ENCODE data around the gene AUTS2. TPM values are rescaled to one million over a fixed set of nuclear protein-coding genes. Genes with fewer than 3 reads are reported as not detected.

Gene AUTS2
- total RNA-seq, 1 experiment from 2014 or later, result 7.4 TPM

- DNase-seq (ENCODE audit: extremely low read depth, low read depth), result no peak
Observed at GRCh38 chr7:69871886-69872569, 273.8 kb downstream of the AUTS2 start.

- no peak for DNase-seq (ENCODE audit: extremely low read depth, low read depth)
Observed at GRCh38 chr7:69873512-69873911, 275.2 kb downstream of the AUTS2 start.

DNA sequence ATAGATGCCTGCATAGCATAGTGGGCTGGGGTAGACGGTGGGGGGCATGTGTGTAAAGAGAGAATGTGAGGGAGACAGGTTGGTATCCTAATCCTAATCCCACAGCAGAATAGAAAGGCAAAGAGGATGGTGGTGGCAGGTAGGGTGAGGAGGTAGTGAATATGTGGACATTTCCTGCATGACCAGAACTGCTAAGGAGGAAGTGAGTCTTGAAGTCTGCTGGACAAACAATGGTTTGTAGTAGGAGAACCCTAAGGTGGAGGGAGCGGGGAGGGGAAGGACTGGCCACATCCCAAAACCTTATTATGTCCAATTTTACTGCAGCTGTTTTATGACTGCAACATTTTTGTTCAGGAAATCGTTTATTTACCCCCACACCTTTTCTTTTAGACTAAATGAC is 279.7 kb downstream of the AUTS2 start:
- DNase-seq (ENCODE audit: extremely low read depth, low read depth), result no peak

- DNase-seq (ENCODE audit: extremely low read depth, low read depth), result no peak
Observed at GRCh38 chr7:69878591-69878990, 280.3 kb downstream of the AUTS2 start.

GRCh38 chr7:69879989-69880388 is 281.7 kb downstream of the AUTS2 start:
- DNase-seq (ENCODE audit: extremely low read depth, low read depth), result no peak

DNA sequence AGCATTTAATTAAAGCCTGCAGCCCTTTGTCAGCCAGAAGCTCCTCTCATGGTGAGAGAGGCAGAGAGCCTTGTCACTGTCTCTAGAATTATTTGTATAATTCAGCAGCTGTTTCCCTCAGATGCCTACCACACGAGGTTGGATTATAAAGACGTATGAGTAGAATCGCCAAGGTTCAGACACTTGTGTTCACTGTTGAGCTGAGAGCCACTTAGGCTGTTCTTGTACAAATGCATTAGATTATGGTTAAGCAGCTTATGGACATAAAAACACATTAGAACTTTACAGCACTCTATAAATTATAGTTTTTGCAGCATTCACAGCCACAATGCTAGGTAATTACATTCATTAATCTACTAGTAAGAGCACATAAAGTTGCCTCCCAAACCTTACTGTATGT is 282.6 kb downstream of the AUTS2 start:
- no peak for DNase-seq (ENCODE audit: extremely low read depth, low read depth)

DNA sequence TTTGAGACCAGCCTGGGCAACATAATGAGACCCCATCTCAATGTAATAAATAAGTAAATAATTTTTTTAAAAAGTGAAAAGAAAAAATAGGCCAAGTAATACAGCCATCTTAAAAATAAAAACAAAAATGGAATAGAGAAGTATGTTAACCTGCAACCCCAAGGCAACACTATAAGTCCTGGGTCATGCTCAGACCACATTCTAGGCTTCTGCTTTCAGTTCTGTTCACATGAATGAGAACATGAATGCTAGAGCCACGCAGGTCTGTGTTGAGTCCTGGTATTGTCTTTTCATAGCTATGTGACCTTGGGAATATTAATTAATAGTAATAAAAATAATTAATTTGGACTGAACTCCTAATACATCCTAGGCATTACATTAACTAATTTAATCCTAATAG is 284.0 kb downstream of the AUTS2 start:
- no peak for DNase-seq (ENCODE audit: extremely low read depth, low read depth)

GRCh38 chr7:69883399-69883891 is 285.2 kb downstream of the AUTS2 start:
- no peak for DNase-seq (ENCODE audit: extremely low read depth, low read depth)

- DNase-seq (ENCODE audit: extremely low read depth, low read depth), result no peak
Observed at GRCh38 chr7:69885431-69885830, 287.2 kb downstream of the AUTS2 start.

- DNase-seq (ENCODE audit: extremely low read depth, low read depth), result no peak
Observed at GRCh38 chr7:69889338-69889975, 291.2 kb downstream of the AUTS2 start.

- DNase-seq (ENCODE audit: extremely low read depth, low read depth), result no peak
Observed at GRCh38 chr7:69889976-69890351, 291.7 kb downstream of the AUTS2 start.

GRCh38 chr7:69892790-69893189 is 294.5 kb downstream of the AUTS2 start:
- DNase-seq (ENCODE audit: extremely low read depth, low read depth), result no peak

GRCh38 chr7:69893906-69894305 is 295.6 kb downstream of the AUTS2 start:
- DNase-seq (ENCODE audit: extremely low read depth, low read depth), result peak; percentile 24

- no peak for DNase-seq (ENCODE audit: extremely low read depth, low read depth)
Observed at GRCh38 chr7:69895446-69895845, 297.2 kb downstream of the AUTS2 start.

- DNase-seq (ENCODE audit: extremely low read depth, low read depth), result no peak
Observed at GRCh38 chr7:69896121-69896520, 297.8 kb downstream of the AUTS2 start.

DNA sequence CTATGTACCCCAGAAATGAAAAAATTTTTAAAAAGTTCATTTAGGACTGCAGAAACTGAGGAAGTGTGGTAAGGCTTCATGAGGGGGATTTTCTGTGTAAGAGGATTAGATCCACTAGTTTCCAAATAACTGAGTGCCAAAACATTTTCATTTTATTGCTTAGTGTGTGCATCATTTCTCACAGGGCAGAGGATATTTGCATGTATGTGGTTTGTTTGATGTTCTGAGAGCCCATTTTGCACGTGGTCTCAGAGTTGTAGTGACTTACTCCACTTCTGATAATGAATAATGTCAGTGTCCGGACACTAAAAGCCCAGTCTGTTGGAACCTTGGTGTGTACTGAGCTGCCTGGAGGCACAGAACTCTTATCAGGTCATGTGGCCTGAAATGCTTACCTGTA is 299.9 kb downstream of the AUTS2 start:
- DNase-seq (ENCODE audit: extremely low read depth, low read depth), result no peak

GRCh38 chr7:69903410-69903809 is 305.1 kb downstream of the AUTS2 start:
- no peak for DNase-seq (ENCODE audit: extremely low read depth, low read depth)

- DNase-seq (ENCODE audit: extremely low read depth, low read depth), result no peak
Observed at GRCh38 chr7:69906283-69906995, 308.2 kb downstream of the AUTS2 start.

DNA sequence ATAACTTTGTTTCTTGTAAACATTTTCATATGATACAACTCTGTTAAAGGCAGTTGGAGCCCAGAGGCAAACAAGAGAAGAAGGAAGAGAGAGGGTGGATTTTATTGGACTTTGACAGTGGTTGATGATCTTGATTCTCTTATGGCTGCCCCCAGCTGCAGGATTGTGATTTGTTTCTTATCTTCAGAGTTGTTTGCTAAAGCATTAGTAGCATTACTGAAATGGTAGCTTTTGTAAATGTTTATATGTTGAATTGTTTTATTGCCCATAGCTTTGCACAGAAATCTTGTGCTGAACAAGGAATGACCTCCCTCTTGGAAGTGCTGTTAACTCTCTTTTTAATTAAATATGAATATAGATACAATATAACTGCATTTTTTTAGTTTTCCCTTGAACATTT is 309.4 kb downstream of the AUTS2 start:
- DNase-seq (ENCODE audit: extremely low read depth, low read depth), result no peak

- no peak for DNase-seq (ENCODE audit: extremely low read depth, low read depth)
Observed at GRCh38 chr7:69908454-69908853, 310.2 kb downstream of the AUTS2 start.

- no peak for DNase-seq (ENCODE audit: extremely low read depth, low read depth)
Observed at GRCh38 chr7:69910150-69910549, 311.9 kb downstream of the AUTS2 start.

GRCh38 chr7:69911337-69911736 is 313.1 kb downstream of the AUTS2 start:
- DNase-seq (ENCODE audit: extremely low read depth, low read depth), result no peak

All from NCI-H460 (cell line).